Measurements from ENCODE around the gene SRSF1. TPM values are rescaled to one million over a fixed set of nuclear protein-coding genes. Genes with fewer than 3 reads are reported as not detected.

SRSF1 gene
- total RNA-seq, 1 donor from 2014 or later = 415 TPM

- DNase-seq = no peak
Measured at GRCh38 chr17:58010067-58010799, 3.2 kb upstream of the SRSF1 start.

GRCh38 chr17:58007781-58008706, 998 bp upstream of the SRSF1 start:
- no peak for DNase-seq

- peak; percentile 82 for DNase-seq
Measured at GRCh38 chr17:58006560-58006923, 504 bp downstream of the SRSF1 start.

- DNase-seq = no peak
Measured at GRCh38 chr17:58005728-58006559, 1.1 kb downstream of the SRSF1 start.

- no peak for DNase-seq
Measured at GRCh38 chr17:58005031-58005727, 1.9 kb downstream of the SRSF1 start.

- no peak for DNase-seq
Measured at GRCh38 chr17:58004060-58004459, 3.0 kb downstream of the SRSF1 start.

GRCh38 chr17:58002973-58003372, 4.1 kb downstream of the SRSF1 start:
- DNase-seq = no peak

- no peak for DNase-seq
Measured at GRCh38 chr17:58002154-58002948, 4.7 kb downstream of the SRSF1 start.

- DNase-seq = no peak
Measured at GRCh38 chr17:58001461-58002124, 5.5 kb downstream of the SRSF1 start.

GRCh38 chr17:57999496-58000017, 7.5 kb downstream of the SRSF1 start:
- DNase-seq = peak; percentile 87

- no peak for DNase-seq
Measured at GRCh38 chr17:57999010-57999495, 8.0 kb downstream of the SRSF1 start.

GRCh38 chr17:57997085-57997809, 9.8 kb downstream of the SRSF1 start:
- no peak for DNase-seq

GRCh38 chr17:57995076-57995956, 11.7 kb downstream of the SRSF1 start:
- peak; percentile 89 for DNase-seq

- no peak for DNase-seq
Measured at GRCh38 chr17:57994436-57994835, 12.6 kb downstream of the SRSF1 start.

GRCh38 chr17:57993471-57994365, 13.3 kb downstream of the SRSF1 start:
- peak; percentile 65 for DNase-seq

GRCh38 chr17:57991537-57991936, 15.5 kb downstream of the SRSF1 start:
- no peak for DNase-seq

- peak; percentile 28 for DNase-seq
Measured at GRCh38 chr17:57990037-57990436, 17.0 kb downstream of the SRSF1 start.

Data from dermis blood vessel endothelial cell (primary cell).